ENCODE results near the gene KRT73. TPM values are rescaled to one million over a fixed set of nuclear protein-coding genes. Genes with fewer than 3 reads are reported as not detected.

The KRT73 gene
- total RNA-seq, 1 donor: 21.4 TPM

DNA sequence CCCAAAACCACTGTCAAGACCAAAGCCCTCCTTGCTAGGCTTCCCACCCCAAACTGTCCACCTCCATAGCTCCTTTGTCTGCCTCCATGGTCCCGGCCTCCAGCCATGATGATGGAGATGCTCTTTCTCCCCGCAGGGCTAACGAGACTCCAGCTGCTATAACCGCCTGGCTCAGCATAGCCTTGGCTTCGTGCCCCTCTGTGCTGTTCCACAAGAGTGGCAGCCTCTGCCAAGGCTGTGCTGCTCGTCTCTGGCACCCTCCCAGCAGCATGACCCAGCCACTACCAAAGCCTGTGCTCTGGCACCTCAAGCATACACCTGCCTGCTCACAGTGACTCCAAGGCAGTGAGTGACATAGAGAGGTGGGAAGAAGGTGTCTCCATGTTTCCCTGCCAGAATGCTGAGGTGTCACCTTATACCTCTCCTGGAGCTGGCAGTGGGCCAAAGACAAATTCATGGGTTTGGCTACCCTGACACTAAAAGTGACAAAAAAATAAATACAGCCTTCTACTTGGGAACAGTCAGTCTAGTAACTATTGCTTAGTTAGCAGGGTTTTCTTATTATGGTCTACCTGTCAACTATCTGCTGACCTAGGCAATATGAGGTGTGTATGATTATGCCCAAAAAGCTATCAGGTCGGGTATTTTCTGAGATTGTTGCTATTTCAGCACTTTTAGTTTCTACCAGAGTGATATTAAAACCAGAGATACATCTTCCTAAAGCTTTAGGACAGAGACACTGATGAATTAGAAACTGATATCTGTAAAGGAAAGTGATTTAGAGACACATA lies 16.1 kb upstream of the KRT73 start:
- no peak overlapping the region for H3K4me3 ChIP-seq (ENCODE audit: low read length)
- H3K9me3 ChIP-seq (ENCODE audit: low read depth, low read length): no peaks in the 10 kb centered on the region
- H3K4me1 ChIP-seq (ENCODE audit: insufficient read depth, low read length): peaks cover 52% of the 10 kb centered on the region
- no peaks in the 10 kb centered on the region for H3K27me3 ChIP-seq (ENCODE audit: insufficient read depth, low read length)

DNA sequence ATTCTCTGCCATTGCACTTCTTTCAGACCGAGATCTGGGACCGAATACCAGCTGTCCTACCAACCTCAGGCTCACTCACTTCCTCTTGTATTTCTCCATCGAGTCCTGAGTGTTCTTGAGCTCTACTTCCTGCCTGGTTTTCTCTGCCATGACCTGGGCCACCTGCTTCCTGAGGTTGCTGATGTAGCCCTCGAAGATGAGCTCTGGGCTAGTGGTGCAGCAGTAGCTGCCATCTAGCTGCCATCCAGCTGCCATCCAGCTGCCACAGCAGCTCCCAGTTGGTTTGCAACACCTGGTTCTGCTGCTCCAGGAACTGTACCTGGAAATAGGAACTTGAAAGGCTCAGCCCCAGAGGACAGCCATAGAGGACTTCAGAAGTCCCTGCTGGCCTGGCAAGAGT lies 15.0 kb upstream of the KRT73 start:
- Histone ChIP-seq H3K4me3 (ENCODE audit: low read length) (no peak overlapping the region), H3K27me3 (ENCODE audit: insufficient read depth, low read length) (no peaks in the 10 kb centered on the region), H3K4me1 (ENCODE audit: insufficient read depth, low read length) (peaks cover 52% of the 10 kb centered on the region), H3K9me3 (ENCODE audit: low read depth, low read length) (no peaks in the 10 kb centered on the region)

DNA sequence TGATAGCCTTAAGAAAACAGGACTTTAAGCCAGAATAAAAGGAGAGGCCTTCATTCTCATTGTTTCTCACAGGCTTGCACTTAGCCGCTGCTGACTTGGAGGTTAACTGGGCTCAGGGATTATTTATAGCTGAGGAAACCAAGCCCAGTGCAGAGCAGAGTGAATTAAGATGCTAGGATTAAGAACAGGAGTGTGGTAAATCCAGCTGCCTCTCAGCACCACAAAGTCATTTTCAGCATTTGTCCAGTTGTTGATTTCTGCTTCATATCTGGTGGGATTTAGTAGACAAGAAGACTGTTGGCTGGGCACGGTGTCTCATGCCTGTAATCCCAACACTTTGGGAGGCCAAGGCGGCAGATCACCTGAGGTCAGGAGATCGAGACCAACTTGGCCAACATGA lies 14.3 kb upstream of the KRT73 start:
- H3K27me3 ChIP-seq (ENCODE audit: insufficient read depth, low read length): no peaks in the 10 kb centered on the region
- H3K4me3 ChIP-seq (ENCODE audit: low read length): no peak overlapping the region
- peaks cover 52% of the 10 kb centered on the region for H3K4me1 ChIP-seq (ENCODE audit: insufficient read depth, low read length)
- no peaks in the 10 kb centered on the region for H3K9me3 ChIP-seq (ENCODE audit: low read depth, low read length)

DNA sequence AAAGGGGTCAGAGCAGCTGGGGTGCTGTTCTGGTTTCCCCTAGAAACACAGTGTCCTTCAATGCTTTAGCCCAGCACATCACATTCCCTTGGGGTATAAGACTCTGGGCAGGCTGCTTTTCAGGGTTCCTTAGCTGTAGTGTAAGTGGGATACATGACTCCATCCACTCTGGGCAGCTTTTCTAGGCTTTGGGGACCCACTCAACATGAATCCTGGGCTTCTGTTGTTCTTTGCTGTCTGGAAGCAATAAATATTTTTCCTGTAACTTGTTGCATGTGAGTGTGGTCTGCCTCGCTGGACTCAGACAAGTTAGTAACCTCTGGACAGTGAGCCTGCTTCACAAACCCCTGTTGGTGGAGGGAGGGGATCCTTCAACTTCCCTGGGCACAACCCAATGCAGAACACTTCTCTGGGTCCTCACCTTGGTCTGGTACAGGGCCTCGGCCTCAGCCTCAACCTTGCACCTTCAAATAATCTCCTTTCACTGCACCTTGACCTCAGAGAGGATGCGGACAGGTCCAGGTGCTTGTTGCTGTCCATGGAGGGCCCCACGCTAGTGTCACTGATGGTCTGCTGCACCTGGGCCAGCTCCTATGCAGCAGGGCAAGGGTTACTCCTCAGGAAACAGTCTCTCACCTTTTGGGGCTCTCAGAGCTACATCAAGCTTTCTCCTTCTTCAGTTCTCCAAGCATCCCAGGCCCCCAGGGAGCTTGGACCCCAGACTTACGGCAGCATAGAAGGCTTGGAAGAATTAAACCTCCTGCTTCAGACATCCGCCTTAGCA lies 13.5 kb upstream of the KRT73 start:
- Histone ChIP-seq H3K4me3 (ENCODE audit: low read length) (no peak overlapping the region), H3K9me3 (ENCODE audit: low read depth, low read length) (no peaks in the 10 kb centered on the region), H3K4me1 (ENCODE audit: insufficient read depth, low read length) (peaks cover 50% of the 10 kb centered on the region), H3K27me3 (ENCODE audit: insufficient read depth, low read length) (no peaks in the 10 kb centered on the region)

DNA sequence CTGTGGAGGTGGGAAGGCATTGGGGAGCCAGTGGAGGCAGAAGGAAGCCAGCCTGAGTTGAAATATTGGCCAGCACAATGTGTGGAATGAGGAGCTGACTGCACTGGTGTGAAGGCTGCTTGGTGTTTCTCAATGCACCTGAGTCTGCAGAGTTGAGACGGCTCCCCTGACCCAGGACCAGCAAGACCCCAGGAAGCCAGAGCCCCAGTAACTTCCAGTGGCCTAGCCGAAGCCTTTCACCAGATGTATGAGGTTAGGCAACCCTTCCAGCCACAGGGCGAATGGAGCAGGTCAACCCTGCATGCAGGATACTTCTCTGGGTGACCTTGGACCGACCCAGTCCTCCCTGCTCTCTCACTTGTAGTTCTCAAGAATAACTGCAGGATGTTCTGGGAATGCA lies 12.9 kb upstream of the KRT73 start:
- peaks cover 48% of the 10 kb centered on the region for H3K4me1 ChIP-seq (ENCODE audit: insufficient read depth, low read length)
- no peak overlapping the region for H3K4me3 ChIP-seq (ENCODE audit: low read length)
- no peaks in the 10 kb centered on the region for H3K27me3 ChIP-seq (ENCODE audit: insufficient read depth, low read length)
- no peaks in the 10 kb centered on the region for H3K9me3 ChIP-seq (ENCODE audit: low read depth, low read length)

DNA sequence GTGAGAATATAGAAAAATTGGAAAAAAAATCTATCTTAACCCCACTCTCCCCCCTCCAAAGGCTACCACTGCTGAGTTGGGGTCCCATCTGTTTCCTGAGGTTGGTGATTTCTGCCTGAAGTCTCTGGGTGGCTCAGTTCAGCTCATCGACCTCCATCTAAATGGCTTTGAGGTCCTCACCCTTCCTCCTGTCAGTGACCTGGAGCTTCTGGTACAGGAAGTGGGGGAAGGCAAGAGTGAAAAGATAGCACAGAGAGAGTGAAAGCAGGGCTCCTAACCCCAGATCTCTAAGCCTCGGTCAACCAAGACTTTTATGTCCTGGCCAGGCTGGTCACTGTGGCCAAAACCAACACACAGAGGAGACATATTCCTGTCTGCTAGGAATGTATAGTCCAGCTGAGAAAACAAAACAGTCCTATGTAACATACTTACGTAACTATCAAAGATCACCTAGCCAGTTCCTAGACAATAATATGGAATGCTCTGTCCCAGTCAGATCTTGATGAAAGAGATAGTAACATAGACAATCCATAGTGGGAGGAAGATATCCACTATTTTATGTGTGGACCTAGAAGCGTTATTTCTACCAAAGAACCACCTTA lies 12.3 kb upstream of the KRT73 start:
- H3K27me3 ChIP-seq (ENCODE audit: insufficient read depth, low read length): no peaks in the 10 kb centered on the region
- H3K4me1 ChIP-seq (ENCODE audit: insufficient read depth, low read length): peaks cover 48% of the 10 kb centered on the region
- H3K4me3 ChIP-seq (ENCODE audit: low read length): no peak overlapping the region
- H3K9me3 ChIP-seq (ENCODE audit: low read depth, low read length): no peaks in the 10 kb centered on the region

DNA sequence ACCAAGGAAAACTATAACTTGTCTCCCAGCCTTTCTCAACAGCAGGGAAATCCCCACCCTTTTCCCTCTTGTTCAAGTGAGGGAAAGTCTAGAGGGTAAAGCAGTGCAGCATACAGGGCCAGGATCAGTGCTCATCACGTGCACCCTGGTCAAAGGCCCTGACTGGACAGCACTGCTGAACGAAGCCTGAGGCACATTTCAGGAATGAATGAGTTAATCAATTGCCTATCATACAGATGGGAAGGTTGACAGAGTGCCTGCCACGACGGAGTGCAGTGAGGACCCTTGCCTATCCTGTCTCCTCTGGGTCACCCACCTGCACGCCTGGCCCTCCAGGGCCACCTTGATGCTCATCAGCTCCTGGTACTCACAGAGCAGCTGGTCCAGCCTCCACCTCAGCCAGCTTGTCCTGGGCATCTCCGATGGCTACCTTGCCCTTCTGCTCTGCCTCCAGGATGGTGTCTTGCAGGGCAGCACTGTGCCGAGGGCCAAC lies 11.7 kb upstream of the KRT73 start:
- no peaks in the 10 kb centered on the region for H3K27me3 ChIP-seq (ENCODE audit: insufficient read depth, low read length)
- no peak overlapping the region for H3K4me3 ChIP-seq (ENCODE audit: low read length)
- peaks cover 48% of the 10 kb centered on the region for H3K4me1 ChIP-seq (ENCODE audit: insufficient read depth, low read length)
- no peaks in the 10 kb centered on the region for H3K9me3 ChIP-seq (ENCODE audit: low read depth, low read length)

DNA sequence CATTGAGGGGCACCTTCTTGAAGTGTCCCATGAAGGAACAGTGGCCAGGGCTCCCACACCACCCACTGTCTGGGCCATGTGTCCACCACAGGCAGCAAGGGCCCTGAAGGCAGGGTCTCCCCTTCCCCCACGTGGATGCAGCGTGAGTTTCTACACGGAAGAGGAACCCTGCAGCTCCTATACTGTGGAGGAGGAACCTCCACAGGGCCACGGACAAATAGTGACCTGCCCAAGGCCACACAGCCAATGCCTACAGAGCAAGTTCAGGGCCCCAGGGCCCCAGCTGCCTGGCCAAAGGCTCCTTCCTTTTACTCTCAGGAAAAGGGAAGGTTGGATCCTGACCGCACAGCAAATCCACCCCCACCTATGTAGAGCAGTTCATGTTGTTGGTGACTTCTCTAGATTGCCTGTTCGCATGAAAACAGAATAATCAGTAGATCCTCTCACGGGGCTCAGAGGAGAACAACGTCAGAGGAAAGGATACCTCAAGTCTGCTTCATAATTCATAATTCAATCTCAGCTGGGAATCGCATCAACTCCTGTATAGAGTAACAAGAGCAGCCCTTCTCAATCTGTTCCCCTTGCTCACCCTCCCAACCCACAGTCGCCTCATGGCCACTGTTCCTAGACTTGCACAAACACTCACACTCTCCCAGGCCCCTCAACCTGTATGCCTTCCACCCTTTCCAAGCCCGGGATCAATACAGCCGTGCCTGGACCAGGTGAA lies 11.1 kb upstream of the KRT73 start:
- H3K4me3 ChIP-seq (ENCODE audit: low read length): peak overlapping the region; percentile 10

DNA sequence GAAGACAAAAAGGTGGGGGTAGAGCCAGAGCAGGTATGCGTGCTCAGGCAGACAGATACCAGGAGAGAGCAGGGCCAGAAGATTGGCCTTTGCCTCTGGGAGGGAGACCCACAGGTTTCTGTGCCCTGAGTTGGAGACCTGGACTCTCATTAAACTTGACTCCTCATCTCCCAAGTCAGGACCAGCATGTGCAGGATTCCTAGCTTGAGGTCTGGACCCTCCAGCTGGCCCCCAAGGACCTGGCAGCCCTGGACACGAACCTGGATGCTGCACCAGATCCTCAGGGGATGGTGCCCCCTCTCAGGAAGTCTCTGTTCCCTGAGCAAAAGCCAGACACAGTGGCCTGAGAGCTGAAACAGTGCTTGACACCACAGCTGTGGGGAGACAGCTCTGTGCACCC lies 10.5 kb upstream of the KRT73 start:
- Histone ChIP-seq H3K27me3 (ENCODE audit: insufficient read depth, low read length) (no peaks in the 10 kb centered on the region), H3K4me1 (ENCODE audit: insufficient read depth, low read length) (peaks cover 41% of the 10 kb centered on the region), H3K9me3 (ENCODE audit: low read depth, low read length) (no peaks in the 10 kb centered on the region), H3K4me3 (ENCODE audit: low read length) (no peak overlapping the region)

More for the DNA sequence above, 11.1 kb upstream of the KRT73 start:
- peaks cover 47% of the 10 kb centered on the region for H3K4me1 ChIP-seq (ENCODE audit: insufficient read depth, low read length)
- no peaks in the 10 kb centered on the region for H3K9me3 ChIP-seq (ENCODE audit: low read depth, low read length)
- no peaks in the 10 kb centered on the region for H3K27me3 ChIP-seq (ENCODE audit: insufficient read depth, low read length)

DNA sequence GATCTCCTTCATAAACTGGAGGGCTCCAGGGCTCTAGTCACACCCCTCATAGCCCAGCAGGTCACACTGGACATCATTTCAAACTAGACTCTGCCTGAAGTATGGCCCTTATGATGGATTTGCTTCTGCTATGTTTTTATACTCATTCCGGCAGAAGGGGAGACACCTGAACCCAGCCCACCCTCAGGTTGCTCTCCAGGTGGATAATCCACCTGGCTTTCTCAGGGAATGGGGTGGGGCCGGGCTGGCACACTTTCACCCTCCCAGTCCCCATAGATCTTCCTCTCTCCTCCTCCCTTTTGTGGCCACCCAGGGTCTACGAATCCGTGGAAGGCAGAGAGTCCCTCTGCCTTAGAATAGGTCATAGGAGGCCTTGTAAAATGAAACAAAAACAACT lies 9.8 kb upstream of the KRT73 start:
- H3K4me1 ChIP-seq (ENCODE audit: insufficient read depth, low read length): peaks cover 33% of the 10 kb centered on the region
- H3K4me3 ChIP-seq (ENCODE audit: low read length): no peak overlapping the region
- no peaks in the 10 kb centered on the region for H3K27me3 ChIP-seq (ENCODE audit: insufficient read depth, low read length)

DNA sequence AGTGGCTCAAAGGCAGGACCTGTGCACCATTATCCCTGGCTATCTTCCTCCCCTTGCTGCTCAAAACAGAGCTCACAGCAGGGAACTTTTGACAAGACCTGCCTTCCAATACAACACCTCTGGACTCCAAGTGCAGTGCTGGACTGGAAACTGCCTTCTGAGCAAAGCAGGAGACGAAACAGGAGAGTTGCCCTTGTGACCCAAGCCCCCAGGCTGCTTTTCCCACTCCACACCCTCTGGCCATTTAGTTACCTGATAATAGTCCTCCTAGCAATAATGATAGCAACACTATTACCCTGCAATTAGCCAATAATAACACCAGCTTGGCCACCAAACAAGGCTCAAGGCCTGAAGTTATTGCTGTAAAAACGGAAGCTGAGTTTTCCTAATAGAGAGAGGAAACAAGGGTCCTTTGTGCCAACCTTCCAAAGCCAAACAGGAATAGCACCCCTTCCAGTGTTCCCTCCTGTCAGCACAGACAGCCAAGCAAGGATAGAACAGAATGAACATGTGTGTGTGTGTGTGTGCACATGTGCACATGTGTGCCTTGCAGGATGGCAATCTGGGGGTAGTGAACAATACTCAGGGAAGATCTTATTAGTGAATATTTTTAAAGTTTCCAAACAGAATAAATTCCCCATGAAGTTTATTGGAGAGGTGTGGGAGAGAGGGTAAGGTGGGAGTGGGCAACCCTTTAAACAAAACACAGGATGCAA lies 9.2 kb upstream of the KRT73 start:
- no peaks in the 10 kb centered on the region for H3K9me3 ChIP-seq (ENCODE audit: low read depth, low read length)
- H3K27me3 ChIP-seq (ENCODE audit: insufficient read depth, low read length): no peaks in the 10 kb centered on the region
- H3K4me1 ChIP-seq (ENCODE audit: insufficient read depth, low read length): peaks cover 28% of the 10 kb centered on the region
- H3K4me3 ChIP-seq (ENCODE audit: low read length): no peak overlapping the region

More for the DNA sequence above, 9.8 kb upstream of the KRT73 start:
- no peaks in the 10 kb centered on the region for H3K9me3 ChIP-seq (ENCODE audit: low read depth, low read length)

DNA sequence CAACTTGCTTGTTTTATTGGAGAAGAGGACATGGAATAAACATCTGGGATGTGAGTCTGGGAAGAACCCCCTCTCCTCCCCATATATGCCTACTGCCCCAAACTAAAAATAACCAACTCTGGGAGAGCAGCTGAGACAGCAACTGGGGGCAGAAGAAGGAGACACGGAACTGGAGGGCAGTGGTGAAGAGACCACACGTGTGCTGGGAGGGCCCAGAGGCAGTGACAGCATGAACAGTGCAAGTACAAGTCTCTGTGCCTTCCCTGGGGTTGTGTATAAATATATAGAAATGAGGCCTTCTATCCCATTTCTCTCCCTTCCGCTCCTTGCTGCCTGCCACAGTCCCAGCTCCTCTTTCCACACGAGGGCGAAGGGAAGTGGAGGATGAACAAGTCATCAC lies 4.0 kb upstream of the KRT73 start:
- Histone ChIP-seq H3K4me3 (ENCODE audit: low read length) (no peak overlapping the region), H3K27me3 (ENCODE audit: insufficient read depth, low read length) (no peaks in the 10 kb centered on the region)

DNA sequence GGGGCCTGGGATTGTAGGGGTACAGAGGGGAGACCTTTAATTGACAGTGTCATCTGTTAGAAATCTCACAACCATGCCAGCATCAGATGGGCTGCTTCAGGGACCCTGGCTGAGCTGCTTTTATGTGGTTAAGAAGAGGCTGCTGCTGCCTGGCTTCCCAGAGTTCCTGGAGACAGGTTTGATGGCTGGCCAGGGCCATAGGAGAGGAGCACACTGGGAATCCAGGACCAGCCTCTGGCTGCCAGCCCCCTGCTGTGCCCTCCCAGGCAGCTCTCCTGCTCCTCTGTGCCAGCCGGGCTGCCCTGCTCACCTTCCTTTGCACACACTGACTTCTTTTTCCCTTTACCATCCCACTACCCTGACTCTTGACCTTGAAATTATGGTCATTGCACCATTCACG lies 507 bp upstream of the KRT73 start:
- Histone ChIP-seq H3K4me1 (ENCODE audit: insufficient read depth, low read length) (peaks cover 22% of the 10 kb centered on the region), H3K27me3 (ENCODE audit: insufficient read depth, low read length) (no peaks in the 10 kb centered on the region), H3K4me3 (ENCODE audit: low read length) (no peak overlapping the region)

More for the DNA sequence above, 4.0 kb upstream of the KRT73 start:
- Histone ChIP-seq H3K4me1 (ENCODE audit: insufficient read depth, low read length) (no peaks in the 10 kb centered on the region), H3K9me3 (ENCODE audit: low read depth, low read length) (no peaks in the 10 kb centered on the region)

DNA sequence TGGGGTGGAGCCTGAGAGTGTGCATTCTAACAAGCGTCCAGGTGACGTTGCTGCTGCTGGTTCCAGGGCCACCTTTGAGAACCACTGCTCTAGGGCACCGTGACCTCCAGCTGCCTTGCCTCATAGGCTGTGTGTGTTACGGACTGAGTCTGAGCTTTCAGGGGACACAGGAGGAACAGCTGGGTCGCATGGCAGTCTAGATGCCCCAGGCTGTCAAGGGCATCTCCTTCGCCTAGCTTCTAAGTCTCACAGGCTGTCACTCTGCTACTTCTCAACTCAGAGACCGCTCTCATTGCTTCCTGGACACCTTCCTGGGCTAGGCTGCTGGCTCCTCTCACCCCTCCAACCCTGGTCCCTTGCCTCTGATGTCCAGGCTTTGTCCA lies 965 bp downstream of the KRT73 start:
- no peaks in the 10 kb centered on the region for H3K9me3 ChIP-seq (ENCODE audit: low read depth, low read length)
- H3K27me3 ChIP-seq (ENCODE audit: insufficient read depth, low read length): no peaks in the 10 kb centered on the region
- no peak overlapping the region for H3K4me3 ChIP-seq (ENCODE audit: low read length)
- H3K4me1 ChIP-seq (ENCODE audit: insufficient read depth, low read length): peaks cover 22% of the 10 kb centered on the region

More for the DNA sequence above, 507 bp upstream of the KRT73 start:
- H3K9me3 ChIP-seq (ENCODE audit: low read depth, low read length): no peaks in the 10 kb centered on the region
